GM12878 (cell line): ENCODE results near the gene PPP2R3B. TPM values are rescaled to one million over a fixed set of nuclear protein-coding genes. Genes with fewer than 3 reads are reported as not detected.

Source experiments
- ETV6 ChIP-seq, 2 experiments: fragments of 450-650 bp in 1 of 2; IDR thresholded peaks in 1 of 2; conservative IDR thresholded peaks in 1 of 2; 2 replicates each; pipeline ENCODE4 v1.6.1; 2014; ENCODE audit warnings: antibody characterized with exemption in 1 of 2, borderline replicate concordance in 1 of 2, low read depth in 1 of 2, mild to moderate bottlenecking in 1 of 2, moderate library complexity in 1 of 2
- IRF4 ChIP-seq: IDR thresholded peaks from 2 replicates; pipeline ENCODE4 v1.6.1; 2011; ENCODE audit warnings: low read depth, low read length
- MEF2A ChIP-seq: IDR thresholded peaks from 2 replicates; pipeline ENCODE4 v1.6.1; 2011; ENCODE audit warnings: low read depth, mild to moderate bottlenecking, low read length, moderate library complexity; ENCODE audit not compliant: insufficient read depth
- SKIL ChIP-seq: fragments of 450-650 bp; IDR thresholded peaks from 2 replicates; pipeline ENCODE4 v1.6.1; 2017; ENCODE audit warnings: mild to moderate bottlenecking, low read depth, inconsistent platforms; ENCODE audit not compliant: poor library complexity, severe bottlenecking
- TARDBP ChIP-seq: IDR thresholded peaks from 2 replicates; pipeline ENCODE4 v1.6.1; 2016; ENCODE audit warnings: borderline replicate concordance
- polyA plus RNA-seq, 11 experiments: library from polyadenylated mRNA; depleted of rRNA in 4 of 11; unstranded in 6 of 11; stranded (reverse) in 5 of 11; fragments of >200 nt; fragmentation: Nextera tagmentation in 4 of 11; fragmentation: Illumina TruSeq in 1 of 11; extraction: Ambion mirVana in 4 of 11; extraction: Trizol in 1 of 11; gene quantifications; 1 replicate in 1 of 11; 2 replicates in 10 of 11; pipeline versions ENCODE4 v1.2.1 to v1.2.3, GENCODE V29; 2011 to 2016; ENCODE audit warnings: inconsistent platforms in 2 of 11, missing spikeins in 2 of 11, low read depth in 1 of 11
- total RNA-seq, 4 experiments: library from RNA; depleted of rRNA in 3 of 4; stranded (reverse); fragments of >200 nt in 3 of 4; fragmentation: Illumina TruSeq in 1 of 4; extraction: Trizol in 1 of 4; gene quantifications; 2 replicates each; pipeline versions ENCODE4 v1.2.1 to v1.2.3, GENCODE V29; 2013 to 2021
- TF ChIP-seq, protein P1 (sequence below): fragments of 450-650 bp; IDR thresholded peaks from 2 replicates; pipeline ENCODE4 v1.6.1; 2016; ENCODE audit warnings: mild to moderate bottlenecking, moderate library complexity, borderline replicate concordance
- TF ChIP-seq, protein P2 (sequence below): fragments of 450-650 bp; IDR thresholded peaks from 2 replicates; pipeline ENCODE4 v1.6.1; 2016; ENCODE audit warnings: mild to moderate bottlenecking

The PPP2R3B gene
- total and polyA plus RNA-seq, 10 of the 15 experiments (the other 5 are each of a cell fraction or from before 2014, with no cell fraction given): 0.11 to 34.3 (median 9.7) TPM; not detected in 1

DNA sequence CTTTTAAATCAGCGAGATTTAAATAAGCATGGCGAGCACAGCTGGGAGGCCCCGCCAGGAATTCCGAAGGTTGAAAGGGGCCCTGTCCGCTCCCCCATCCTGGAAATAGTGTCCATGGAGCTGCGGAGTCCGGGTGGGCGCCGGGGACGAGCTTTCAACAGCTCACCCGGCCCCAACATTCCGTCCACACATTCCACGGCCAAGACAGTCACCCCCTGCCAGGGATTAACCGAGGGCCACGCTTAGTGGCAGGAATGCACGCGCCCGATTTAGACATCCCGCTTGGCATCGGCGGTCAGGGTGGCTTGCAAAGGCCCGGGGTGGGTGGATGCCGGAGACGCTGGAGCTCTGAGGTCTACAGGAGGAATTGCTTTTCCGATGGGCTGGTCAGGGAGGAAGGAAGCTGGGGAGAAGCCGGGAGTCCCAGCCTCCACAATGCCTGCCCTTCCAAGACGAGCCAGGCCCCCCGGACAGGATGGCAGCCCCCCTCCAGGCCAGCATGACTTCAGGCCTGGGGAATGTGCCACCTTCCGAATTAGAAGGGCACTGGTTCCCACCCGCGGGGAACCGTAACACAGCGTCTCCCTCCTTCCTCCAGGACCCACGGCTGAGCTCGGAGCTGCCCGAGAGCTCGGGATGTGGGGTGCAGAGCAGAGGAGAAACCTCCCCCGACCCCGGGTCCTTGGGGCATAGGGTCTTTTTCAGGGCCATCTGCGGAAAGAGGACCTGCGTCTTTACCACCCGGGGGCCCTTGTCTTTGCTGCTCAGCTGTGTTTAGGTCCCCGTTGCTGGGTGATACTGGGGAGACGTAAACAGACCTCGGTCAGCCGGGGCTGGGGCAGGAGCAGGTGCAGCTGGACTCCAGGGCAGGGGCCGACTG is 26.9 kb upstream of the PPP2R3B start (continued):
- TF ChIP-seq ETV6 (conservative IDR thresholded peaks at IDR 0.05 in 1 of 2, IDR thresholded peaks at IDR 0.05 in 1 of 2; ENCODE audit: borderline replicate concordance in 1 of 2, low read depth in 1 of 2) (no peak), MEF2A (no peak), IRF4 (no peak), TARDBP (no peak), SKIL (no peak)
- TF ChIP-seq, protein P1, sequence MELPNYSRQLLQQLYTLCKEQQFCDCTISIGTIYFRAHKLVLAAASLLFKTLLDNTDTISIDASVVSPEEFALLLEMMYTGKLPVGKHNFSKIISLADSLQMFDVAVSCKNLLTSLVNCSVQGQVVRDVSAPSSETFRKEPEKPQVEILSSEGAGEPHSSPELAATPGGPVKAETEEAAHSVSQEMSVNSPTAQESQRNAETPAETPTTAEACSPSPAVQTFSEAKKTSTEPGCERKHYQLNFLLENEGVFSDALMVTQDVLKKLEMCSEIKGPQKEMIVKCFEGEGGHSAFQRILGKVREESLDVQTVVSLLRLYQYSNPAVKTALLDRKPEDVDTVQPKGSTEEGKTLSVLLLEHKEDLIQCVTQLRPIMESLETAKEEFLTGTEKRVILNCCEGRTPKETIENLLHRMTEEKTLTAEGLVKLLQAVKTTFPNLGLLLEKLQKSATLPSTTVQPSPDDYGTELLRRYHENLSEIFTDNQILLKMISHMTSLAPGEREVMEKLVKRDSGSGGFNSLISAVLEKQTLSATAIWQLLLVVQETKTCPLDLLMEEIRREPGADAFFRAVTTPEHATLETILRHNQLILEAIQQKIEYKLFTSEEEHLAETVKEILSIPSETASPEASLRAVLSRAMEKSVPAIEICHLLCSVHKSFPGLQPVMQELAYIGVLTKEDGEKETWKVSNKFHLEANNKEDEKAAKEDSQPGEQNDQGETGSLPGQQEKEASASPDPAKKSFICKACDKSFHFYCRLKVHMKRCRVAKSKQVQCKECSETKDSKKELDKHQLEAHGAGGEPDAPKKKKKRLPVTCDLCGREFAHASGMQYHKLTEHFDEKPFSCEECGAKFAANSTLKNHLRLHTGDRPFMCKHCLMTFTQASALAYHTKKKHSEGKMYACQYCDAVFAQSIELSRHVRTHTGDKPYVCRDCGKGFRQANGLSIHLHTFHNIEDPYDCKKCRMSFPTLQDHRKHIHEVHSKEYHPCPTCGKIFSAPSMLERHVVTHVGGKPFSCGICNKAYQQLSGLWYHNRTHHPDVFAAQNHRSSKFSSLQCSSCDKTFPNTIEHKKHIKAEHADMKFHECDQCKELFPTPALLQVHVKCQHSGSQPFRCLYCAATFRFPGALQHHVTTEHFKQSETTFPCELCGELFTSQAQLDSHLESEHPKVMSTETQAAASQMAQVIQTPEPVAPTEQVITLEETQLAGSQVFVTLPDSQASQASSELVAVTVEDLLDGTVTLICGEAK: no peak
- TF ChIP-seq, protein P2, sequence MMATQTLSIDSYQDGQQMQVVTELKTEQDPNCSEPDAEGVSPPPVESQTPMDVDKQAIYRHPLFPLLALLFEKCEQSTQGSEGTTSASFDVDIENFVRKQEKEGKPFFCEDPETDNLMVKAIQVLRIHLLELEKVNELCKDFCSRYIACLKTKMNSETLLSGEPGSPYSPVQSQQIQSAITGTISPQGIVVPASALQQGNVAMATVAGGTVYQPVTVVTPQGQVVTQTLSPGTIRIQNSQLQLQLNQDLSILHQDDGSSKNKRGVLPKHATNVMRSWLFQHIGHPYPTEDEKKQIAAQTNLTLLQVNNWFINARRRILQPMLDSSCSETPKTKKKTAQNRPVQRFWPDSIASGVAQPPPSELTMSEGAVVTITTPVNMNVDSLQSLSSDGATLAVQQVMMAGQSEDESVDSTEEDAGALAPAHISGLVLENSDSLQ: no peak
